Activated CD4-positive, alpha-beta T cell treated with anti-CD3 and anti-CD28 coated beads for 1 hour (primary cell): Measurements from ENCODE around the gene ANTXR2.
A peak's percentile ranks its signal among the peaks of the same experiment; 100 is the strongest.

Experiments used
- DNase-seq: peaks from one replicate; pipeline ENCODE4 v3.0.0-alpha.2; 2020

ANTXR2 gene

DNA sequence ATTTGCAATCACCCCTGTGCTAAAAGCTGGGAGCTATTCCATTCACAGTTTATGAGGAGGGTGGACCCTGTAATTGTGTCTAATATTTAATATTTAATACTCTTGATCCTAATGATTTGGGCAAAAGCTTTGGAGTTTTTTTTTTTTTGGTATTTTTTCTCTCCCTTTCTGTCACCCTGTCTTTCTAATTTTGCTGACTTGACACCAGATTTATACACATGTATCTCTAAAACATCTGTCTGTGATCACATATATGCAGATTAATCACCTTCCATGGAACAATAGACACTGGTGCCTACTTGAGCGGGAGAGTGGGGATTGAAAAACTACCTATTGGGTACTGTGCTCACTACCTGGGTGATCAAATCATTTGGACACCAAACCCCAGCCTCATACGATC is 18.7 kb upstream of the ANTXR2 start:
- no peak for DNase-seq

DNA sequence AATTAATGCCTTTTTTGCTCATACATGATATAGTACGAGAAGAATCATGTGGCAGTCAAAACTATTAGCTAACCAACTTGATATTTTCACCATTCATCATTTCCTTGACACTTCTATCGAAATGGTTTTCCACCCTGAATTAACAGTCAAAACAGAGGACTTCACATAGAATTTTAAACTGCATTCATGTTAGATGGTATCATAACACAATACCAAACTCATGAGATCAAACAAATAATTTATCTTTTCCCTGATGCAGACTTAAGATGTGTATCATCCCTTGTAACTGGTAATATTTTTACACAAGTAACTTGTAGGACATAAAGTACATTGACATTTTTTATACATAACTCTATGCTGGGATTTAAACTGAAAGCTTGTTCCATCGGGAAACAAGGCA is 18.2 kb upstream of the ANTXR2 start:
- no peak for DNase-seq

DNA sequence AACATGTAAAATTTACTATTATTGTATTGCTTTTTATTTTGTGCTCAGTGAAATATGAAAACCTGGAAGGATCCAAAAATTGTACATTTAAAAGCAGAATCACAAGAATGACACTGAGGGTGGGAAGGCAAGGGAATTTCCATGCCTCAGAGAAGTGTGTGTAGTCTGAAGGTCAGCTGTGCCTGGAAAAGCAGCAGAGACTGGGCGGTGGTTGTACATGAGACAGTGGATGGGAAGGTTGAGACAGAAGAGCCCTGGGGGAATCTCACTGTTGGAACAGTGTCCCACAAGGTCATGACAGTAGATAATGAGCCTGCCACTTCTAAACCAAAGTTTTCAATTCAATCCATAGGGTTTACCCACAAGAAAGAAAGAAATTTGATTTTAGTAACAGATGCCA is 17.1 kb upstream of the ANTXR2 start:
- DNase-seq = no peak

DNA sequence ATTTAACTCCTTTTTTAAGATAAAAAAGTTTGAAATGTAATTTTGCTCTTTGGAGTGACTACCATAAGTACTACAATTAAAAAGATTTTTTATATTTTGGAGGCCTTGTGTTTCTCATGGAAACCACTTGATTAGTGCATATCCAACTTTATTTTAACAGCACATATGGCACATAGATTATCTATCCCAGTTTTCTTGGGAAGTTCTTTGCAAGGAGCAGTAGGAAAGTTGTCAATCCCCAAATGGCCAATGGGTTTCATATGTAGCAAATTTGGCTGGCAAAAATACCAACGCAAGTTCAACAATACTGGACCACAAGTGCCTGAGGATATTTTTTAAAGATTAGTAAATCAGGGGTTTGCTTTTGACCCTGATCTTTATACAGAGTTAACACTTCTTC is 15.4 kb upstream of the ANTXR2 start:
- no peak for DNase-seq

DNA sequence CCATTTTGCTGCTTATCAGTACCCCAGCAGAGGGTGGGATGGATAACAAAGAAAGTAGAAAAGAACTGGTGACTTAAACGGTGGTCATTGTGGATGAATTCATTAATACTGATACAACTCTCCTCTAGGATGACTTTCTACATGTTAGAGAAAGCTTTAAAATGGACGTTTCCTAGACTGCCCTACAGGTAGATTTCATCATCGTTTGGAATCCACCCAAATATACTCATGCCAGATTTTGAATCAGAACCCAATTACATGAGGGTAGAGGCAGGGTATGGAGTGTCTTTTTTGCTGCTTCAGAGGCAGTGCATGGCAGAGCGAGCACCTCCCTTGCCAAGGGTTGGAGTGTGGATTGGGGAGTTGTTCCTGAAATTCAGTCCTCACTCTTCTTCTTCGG is 13.3 kb upstream of the ANTXR2 start:
- no peak for DNase-seq

DNA sequence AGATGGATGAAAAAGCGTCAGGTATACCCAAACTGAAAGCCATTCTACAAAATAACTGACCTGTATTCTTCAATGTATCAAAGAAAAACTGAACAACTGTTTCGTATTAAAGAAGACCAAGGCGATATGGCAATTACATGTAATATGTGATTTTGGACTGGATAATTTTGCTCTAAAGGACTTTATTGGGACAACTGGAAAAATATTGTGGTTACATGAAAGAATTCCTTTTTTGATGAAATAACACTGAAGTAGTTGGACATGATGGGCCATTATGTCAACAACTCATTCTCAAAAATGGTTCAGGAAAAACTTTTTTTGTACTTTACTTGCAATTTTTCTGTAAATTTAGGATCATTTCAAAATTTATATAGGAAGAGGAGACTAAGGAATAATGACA is 12.1 kb upstream of the ANTXR2 start:
- DNase-seq = no peak

DNA sequence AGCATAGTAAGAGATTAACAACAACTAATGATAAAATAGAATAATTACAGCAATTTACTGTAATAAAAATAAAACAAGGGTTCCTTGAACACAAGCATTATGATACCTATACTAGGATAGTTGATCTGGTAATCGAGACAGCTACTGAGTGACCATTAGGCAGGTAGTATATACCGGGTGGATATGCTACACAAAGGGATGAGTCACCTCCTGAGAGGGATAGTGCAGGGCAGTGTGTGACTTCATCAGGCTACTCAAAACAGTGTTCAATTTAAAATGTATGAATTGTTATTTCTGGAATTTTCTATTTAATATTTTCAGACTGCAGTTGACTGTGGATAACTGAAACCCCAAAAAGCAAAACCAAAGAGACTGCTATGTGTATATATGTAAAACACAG is 9.7 kb upstream of the ANTXR2 start:
- no peak for DNase-seq

DNA sequence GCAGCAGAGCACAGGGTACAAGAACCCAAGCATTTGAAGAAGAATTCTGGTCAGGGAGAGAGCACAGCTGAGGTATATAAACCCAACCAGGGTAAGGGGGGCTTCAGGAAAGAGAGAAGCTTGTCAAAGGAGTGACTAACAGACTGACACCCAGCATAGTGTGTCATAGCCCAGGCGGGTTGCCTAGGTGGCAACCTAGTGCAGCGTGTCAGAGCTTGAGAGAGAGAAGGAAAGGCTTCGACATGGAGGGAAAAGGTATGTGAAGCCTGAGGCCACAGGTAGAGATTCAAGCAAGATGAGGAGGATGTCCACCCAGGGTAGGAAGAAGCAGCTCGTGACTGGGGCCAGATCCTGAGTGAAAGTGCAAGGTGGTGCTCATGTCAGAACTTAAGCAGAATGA is 8.5 kb upstream of the ANTXR2 start:
- no peak for DNase-seq

DNA sequence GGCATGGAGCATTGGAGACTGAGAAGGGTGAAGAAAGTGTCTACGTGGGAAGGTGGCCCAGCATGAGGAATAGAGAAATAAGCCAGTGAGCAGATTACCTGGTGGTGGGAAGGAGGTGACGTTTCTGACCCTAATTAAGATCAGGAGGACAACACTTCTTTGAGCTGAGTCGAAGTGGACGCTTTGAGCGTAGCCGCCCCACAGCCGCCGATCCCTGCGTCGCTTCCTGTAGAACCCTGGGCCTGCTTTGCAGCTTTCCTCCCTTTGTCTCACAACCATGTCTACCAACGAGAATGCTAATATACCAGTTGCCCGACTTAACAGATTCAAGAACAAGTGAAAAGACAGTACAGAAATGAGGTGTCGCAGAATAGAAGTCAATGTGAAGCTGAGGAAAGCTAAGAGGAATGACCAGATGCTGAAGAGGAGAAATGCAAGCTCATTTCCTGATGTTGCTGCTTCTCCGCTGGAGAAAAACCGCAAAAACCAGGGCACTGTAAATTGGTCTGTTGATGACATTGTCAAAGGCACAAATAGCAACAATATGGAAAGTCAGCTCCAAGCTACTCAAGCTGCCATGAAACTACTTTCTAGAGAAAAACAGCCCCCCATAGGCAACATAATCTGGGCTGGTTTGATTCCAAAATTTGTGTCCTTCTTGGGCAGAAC is 6.4 kb upstream of the ANTXR2 start:
- no peak for DNase-seq

DNA sequence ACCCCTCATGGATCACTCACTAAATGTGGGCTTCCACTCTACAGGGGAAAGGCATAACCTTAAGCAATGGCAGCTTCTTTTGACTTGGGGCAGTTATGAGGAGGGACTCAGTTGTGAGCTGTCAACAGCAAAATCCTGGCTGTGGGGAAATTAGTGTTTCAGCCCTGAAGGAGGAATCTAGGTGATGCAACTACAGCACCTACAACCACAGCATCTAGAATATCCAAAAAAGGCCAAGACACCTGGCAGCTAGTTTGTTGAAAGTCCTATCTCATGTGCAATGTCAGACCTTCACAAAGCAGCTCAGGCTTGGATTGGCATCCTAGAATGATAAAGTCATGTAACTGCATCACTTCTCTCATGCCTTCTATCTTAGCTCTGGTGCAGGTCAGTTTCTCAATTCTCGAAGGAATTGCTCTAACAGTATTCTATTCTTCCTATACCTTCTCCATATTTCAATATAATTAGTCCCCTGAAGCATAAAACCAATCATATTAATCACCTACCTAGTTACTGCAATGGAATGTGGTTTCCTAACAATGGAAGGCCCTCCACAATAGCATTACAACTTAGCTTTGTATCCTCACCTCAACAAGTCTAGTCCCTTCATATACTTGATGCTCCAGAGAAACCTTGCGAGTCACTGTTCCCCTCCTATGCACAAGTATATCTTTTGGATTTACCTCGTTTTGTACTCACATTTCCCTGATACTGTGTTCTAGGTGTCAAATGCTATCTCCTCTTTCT is 5.5 kb upstream of the ANTXR2 start:
- DNase-seq = no peak

DNA sequence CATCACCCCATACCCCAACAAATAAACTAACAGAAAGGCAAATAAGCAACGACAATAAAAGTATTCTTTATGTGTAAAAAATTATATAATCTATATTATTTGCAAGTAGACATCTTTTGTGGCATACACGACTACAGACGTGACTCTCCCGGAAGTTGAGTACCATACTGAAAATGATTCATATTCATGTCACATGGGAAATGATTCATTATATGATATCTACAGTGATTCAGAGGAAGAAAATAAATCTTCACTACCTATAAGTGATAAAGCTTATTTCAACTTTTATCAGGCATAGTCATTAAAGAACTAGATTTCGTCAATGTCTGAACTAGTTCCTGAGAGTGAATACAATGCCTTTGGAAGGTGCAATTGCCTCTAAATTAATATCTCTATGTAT is 4.6 kb upstream of the ANTXR2 start:
- no peak for DNase-seq

DNA sequence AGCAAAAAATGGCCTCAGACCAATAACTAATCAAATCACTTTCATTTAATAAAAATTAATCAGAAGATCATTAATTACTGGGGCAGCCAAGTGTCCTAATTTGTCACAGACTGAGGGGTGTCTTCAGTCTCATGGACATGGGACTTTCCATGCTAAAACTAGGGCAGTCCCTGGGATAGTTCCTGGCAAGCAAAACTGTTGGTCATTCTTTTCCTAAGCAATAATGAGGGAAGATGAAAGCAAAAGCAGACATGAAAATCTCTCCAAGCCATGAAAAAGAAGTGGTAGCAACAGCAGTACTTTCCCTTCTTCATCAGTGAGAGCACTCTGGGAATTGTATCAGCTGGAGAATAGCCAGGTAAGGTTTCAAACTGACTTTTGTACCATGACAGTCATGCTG is 3.7 kb upstream of the ANTXR2 start:
- no peak for DNase-seq

DNA sequence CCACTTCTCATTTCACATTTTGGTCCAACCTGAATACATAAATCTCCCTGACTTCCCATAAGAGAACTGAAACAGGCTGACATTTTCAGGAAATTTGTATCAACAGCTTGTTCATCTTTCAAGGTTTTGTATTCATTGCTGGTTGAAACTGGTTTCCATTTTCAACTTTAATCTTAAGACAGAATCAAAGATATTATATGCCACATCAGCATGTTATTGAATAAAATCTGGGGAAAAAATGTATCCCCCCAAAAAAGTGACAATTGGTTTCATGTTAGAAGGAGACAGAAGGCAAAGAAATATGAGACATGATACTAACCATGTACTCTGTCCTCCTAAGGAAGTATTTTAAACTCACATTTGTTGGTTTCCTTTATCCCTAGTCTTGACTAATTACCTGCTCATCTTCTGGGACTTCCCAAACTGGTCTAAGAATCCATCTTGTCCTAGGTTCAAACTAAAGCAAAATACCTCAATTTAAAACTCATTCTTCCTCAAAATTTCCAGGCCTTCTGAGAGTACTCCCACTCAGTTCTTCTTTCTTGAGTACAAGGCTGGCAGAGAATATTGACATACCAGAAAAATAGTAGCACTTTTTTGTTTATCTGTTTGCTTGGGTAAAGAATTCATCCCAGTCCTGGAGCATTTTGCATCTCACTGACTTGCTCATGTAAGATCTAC is 3.1 kb upstream of the ANTXR2 start:
- DNase-seq = no peak

DNA sequence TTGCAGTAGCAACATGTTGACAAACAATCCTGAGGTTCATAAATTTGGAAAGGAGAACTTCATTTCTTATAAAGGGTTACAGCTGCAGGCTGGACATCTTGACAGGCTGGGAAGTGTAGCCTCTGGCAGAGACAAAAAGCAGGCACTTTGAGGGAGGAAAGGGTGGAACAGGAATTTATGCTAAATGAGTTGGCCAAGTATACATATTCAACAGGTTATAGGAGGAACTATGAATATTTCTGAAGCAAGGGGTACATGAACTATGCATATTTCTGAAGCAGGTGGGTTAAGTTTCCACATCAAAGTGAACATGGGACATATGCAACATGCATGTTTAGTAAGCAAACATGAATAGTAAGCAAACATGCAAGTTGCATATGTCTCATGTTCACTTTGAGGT is 1.6 kb upstream of the ANTXR2 start:
- DNase-seq = no peak

DNA sequence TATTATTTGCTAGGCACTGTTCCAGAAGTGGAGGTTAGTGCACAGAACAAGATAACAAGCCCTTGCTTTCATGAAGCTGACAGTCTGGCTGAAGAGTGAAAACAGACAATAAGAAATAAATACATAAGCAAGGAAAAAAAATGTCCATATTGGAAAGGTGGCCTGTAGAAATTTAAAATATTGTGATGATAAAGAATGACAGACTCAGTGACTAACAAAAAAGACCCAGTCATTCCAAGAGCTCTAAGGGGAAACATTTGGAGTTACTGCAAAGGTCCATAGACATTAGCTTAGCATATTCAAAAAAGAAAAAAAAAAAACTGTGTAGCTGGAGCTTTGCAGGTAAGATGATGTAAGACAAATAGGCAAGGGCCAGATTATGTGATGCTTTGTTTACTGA is 1.0 kb upstream of the ANTXR2 start:
- no peak for DNase-seq

DNA sequence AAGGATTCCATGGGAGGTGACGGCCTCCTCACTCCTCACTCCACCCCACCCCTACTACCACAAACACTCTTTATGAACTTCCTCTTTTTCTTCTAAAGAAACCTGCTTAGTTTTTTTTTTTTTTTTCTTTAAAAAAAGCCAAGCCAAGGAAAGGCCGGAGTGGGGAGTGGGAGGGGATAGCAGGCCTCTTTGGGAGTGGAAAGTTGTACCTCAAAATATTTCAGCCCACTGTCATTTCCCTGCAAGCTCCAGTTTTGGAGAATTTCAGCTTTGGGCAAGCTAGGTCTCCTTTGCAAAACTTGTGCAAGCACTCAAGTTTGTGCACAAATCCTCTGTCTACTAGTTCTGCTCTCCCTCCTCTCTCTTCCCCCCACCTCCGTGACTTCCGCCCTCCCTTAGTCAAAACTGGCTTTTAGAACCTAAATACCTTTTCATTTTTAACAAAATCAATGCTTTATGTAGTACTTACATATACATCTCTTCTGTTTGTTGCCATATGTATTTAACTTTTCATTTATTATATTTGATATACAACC is 512 bp upstream of the ANTXR2 start:
- no peak for DNase-seq

DNA sequence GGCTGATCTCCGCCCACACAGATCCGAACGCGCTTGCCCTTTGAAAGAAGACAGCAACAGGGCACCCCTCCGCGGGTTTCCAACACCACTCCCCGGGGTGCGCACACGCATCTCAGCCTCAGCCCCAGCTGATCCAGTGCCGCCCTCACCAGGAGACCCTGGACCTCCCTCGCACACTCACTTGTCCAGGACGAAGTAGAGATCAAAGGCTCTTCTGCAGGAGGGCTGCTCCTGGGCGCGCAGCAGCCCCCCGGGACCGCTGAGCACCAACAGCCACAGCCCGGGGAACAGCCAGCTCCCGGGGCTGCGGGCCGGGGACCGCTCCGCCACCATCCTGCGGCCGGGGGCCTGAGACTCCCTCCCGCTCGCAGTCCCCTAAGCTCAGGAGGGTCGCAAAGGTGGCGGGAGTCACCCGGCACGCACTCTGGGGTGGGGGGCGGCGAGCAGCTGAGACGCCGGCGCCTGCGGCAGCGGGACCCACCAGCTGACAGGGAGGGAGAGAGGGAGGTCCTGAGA is 743 bp downstream of the ANTXR2 start:
- DNase-seq = peak; percentile 48

DNA sequence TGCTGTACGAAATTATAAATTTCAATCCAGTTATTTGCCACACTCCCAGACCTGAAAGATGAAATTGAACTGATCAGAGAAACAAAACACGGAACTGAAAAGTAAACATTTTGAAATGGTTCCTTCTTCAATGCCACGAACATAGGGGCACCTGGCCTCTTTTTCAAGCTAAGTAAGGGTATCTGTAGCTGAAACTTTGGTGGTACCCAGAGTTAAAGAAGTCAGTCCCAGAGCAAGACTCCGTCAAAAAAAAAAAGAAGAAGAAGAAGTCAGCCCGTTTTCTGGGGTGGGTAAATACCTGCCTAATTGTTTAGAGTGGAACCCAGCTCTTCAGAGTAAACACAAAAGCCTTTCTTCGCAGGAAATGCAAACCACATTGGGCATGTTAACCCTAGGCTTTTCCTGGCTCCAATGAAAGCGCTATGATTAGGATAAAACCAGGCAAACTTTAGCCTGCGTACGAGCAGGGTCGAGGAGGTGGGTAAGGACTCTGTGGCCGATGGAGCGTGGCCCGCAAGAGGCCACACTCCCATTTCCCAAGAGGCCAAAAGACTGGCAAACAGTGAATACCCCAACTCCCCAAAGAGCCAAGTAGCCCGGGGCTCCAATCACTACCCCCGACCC is 1.3 kb downstream of the ANTXR2 start:
- no peak for DNase-seq

DNA sequence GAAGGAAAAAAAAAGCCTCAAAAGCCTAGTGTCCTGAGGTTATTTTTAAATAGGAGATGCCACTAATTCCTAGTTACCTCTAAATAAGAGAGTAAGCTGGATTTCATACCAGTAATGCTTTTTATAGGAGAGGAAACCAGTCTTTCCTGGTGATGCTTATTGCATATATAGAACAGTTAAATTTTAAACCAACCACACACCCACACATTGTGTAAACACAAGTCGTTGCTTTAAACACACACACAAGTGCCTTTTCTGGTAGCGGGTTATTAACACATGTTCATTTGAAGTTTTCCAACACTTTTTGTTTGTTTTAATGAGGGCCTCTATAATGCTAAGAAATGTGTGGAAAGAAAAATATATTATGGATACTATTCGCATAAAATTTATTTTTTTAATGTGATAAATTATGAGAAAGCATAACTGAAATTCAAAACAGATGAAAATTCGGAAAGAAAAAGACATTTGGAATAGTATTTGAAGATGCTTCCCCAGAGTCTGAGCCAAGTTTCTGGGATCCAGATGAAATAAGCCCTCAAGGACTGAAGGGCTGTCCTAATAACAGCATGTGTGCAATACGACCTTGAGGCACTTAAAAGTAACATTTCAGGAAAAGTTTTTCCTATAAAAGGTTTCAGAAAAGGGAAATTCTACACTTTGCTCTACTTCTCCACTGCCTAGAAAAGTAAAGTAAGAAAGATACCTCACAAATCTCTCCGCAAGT is 2.0 kb downstream of the ANTXR2 start:
- no peak for DNase-seq

DNA sequence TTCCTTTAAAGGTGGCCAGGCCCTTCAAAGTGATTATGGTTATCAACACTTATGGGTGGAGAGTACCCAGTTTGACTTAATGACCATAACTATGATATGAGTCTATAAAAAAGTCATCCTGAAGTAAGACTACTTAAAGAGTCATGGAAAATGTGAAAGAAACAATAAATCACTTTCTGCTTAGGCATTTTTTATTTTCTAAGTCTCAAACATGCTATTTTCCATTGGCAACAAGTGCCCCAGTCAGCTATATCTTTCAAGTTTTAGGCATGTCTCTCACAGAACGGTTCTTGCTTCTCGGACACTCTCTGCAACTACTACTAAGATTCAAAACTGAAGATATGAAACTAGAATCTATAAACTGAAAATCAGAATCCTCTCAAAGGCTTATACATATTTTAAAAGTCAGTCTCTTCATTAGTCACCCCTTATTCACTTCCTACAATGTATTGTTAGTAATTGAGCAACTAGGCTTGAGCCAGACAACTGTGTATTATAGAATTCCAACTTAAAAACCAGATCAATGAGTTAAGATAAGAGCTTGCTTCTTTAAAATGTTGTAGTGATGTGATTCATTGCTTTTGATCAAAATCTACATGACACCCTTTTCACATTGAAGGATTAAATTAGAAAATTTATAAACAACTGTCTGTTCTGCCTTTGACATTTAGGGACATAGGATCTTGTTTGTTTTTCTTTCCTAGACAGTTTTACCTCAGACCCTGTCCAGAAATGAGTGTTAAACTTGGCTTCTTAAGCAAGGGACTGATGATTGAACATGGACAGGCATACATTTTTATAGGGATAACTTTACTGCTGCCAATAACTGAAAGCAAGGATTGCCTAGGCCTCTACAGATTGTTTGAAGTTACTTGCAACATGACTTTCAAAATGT is 2.9 kb downstream of the ANTXR2 start:
- no peak for DNase-seq

DNA sequence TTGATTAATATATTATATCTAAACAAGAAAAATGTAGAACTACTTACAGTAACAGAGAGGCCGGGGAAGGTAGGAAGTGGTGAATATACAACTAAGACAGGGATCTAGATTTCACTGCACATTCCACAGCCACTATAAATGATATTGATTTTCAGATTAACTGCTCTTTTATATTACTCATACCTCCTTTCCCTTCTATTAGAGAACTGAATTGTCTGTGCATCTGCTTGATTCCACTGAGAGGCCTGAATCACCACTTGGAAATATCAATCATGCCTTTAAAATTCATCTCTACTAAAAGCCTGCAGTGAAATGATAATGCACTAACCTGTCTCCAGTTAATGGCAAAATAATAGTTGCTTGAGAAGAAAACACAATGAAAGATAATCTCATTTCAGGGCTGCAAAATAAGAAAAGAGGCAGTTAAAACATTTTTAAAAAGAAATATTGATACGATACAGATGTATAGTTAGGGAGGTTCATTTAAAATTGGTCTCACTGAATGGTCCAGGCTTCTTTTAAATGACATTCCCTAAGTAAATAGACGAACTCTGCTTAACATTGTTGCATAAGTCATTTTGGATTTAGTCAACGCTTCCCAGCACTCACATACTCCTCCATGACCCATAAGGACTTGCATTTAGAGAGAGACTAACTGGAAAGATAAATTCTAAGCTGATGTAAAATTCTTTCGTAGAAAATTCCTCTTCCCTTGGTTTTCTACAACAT is 3.8 kb downstream of the ANTXR2 start:
- DNase-seq = no peak
